Measurements from ENCODE around the gene SALL3.

DNA sequence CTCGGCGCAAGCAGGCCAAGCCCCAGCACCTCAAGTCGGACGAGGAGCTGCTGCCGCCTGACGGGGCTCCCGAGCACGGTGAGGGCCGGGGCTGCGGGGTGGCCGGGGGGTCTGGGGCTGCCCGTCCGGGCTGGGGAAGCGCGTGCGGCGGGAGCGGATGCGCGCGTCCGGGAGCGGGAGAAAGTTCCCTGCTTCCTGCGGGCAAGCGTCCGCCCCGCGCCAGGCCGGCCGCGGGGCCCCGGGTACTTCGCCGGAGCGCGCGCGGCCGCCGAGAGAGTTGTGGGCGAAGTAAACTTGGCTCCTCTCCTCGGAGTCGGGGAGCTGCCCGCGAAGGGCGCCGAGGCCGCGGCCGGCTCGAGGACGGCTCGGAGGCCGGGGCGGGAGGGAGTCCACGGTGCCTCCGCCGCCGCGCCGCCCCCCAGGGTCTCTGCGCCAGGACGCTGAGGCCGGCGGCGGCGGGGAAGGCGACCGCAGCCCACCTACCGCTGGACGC is 707 bp downstream of the SALL3 start:
- no peak for TF ChIP-seq ZNF561 (tag by site-specific recombination; IDR thresholded peaks at IDR 0.05; ENCODE audit: borderline replicate concordance)
- TF ChIP-seq REST (tag by site-specific recombination; IDR thresholded peaks at IDR 0.05): no peak
- no peak for TF ChIP-seq ZNF423 (tag by site-specific recombination; IDR thresholded peaks at IDR 0.05)
- TF ChIP-seq ZNF354C (tag by site-specific recombination; IDR thresholded peaks at IDR 0.05; ENCODE audit: borderline replicate concordance, low read depth): no peak
- no peak for TF ChIP-seq ZBTB21 (tag by site-specific recombination; IDR thresholded peaks at IDR 0.05)
- TF ChIP-seq ZNF473 (tag by site-specific recombination; IDR thresholded peaks at IDR 0.05): no peak
- TF ChIP-seq ZNF529 (tag by site-specific recombination; IDR thresholded peaks at IDR 0.05; ENCODE audit: insufficient replicate concordance): no peak
- no peak for TF ChIP-seq YY1 (tag by site-specific recombination; IDR thresholded peaks at IDR 0.05)
